KMS-11 (cell line): ENCODE results near the gene HDAC4.

ENCODE experiments used
- H2AFZ ChIP-seq: fragments of 200-600 bp; sonication (generic); 2 replicates; pipeline ENCODE4 v1.6.1; 2016; ENCODE audit warnings: antibody characterized with exemption, mixed run types, low read depth
- H3K27ac ChIP-seq: fragments of 200-600 bp; sonication (generic); 2 replicates; pipeline ENCODE4 v1.6.1; 2016; ENCODE audit warnings: mild to moderate bottlenecking, mixed run types
- H3K27me3 ChIP-seq: fragments of 200-600 bp; sonication (generic); 2 replicates; pipeline ENCODE4 v1.6.1; 2017; ENCODE audit warnings: mild to moderate bottlenecking, low read depth, mixed run types, moderate library complexity; ENCODE audit not compliant: insufficient read depth
- H3K36me3 ChIP-seq: fragments of 200-600 bp; sonication (generic); 2 replicates; pipeline ENCODE4 v1.6.1; 2017; ENCODE audit warnings: mild to moderate bottlenecking, mixed run types; ENCODE audit not compliant: insufficient read depth
- H3K4me1 ChIP-seq: fragments of 200-600 bp; sonication (generic); 2 replicates; pipeline ENCODE4 v1.6.1; 2016; ENCODE audit warnings: mild to moderate bottlenecking, low read depth, mixed run types; ENCODE audit not compliant: poor library complexity, severe bottlenecking
- H3K4me2 ChIP-seq: fragments of 200-600 bp; sonication (generic); 2 replicates; pipeline ENCODE4 v1.7.0; 2016; ENCODE audit warnings: mild to moderate bottlenecking, mixed run types
- H3K4me3 ChIP-seq: fragments of 200-600 bp; sonication (generic); IDR thresholded peaks from 2 replicates; pipeline ENCODE4 v1.6.1; 2017; ENCODE audit warnings: low read depth, low read length, mixed read lengths; ENCODE audit not compliant: insufficient read depth
- H3K79me2 ChIP-seq: fragments of 200-600 bp; sonication (generic); 2 replicates; pipeline ENCODE4 v1.6.1; 2016; ENCODE audit warnings: low read depth, mixed run types; ENCODE audit not compliant: insufficient read depth
- H3K9ac ChIP-seq: fragments of 200-600 bp; sonication (generic); 2 replicates; pipeline ENCODE4 v1.6.1; 2016; ENCODE audit warnings: mild to moderate bottlenecking, mixed run types
- H4K20me1 ChIP-seq: fragments of 200-600 bp; sonication (generic); 2 replicates; pipeline ENCODE4 v1.6.1; 2016; ENCODE audit warnings: mild to moderate bottlenecking, mixed run types; ENCODE audit not compliant: insufficient read depth
- CTCF ChIP-seq: fragments of 200-600 bp; sonication (generic); conservative IDR thresholded peaks from 2 replicates; pipeline ENCODE4 v1.6.1; 2017; ENCODE audit warnings: low read depth, mild to moderate bottlenecking, antibody characterized with exemption, low read length, moderate library complexity, mixed read lengths

The HDAC4 gene

GRCh38 chr2:239371726-239372686 lies 28.8 kb downstream of the HDAC4 start:
- H3K4me2 ChIP-seq = no peak overlapping the region
- no peak overlapping the region for H3K4me3 ChIP-seq
- TF ChIP-seq CTCF = no peak
- H3K27me3 ChIP-seq = no peaks in the 10 kb centered on the region
- no peaks in the 10 kb centered on the region; the same call in 1 of the 2 replicates for H3K79me2 ChIP-seq
- no peak overlapping the region for H3K27ac ChIP-seq
- H4K20me1 ChIP-seq = no peaks in the 10 kb centered on the region
- H2AFZ ChIP-seq = no peak overlapping the region
- H3K9ac ChIP-seq = no peak overlapping the region
- no peaks in the 10 kb centered on the region for H3K4me1 ChIP-seq
- no peaks in the 10 kb centered on the region for H3K36me3 ChIP-seq

- no peak overlapping the region for H3K4me2 ChIP-seq
- H3K79me2 ChIP-seq = no peaks in the 10 kb centered on the region; the same call in 1 of the 2 replicates
- H3K27me3 ChIP-seq = no peaks in the 10 kb centered on the region
- H4K20me1 ChIP-seq = no peaks in the 10 kb centered on the region
- H3K4me1 ChIP-seq = no peaks in the 10 kb centered on the region
- no peak overlapping the region for H3K9ac ChIP-seq
- H3K36me3 ChIP-seq = no peaks in the 10 kb centered on the region
- no peak overlapping the region for H3K27ac ChIP-seq
- H2AFZ ChIP-seq = no peak overlapping the region
- no peak for TF ChIP-seq CTCF
- no peak overlapping the region for H3K4me3 ChIP-seq
Measured at GRCh38 chr2:239370876-239371725, 29.7 kb downstream of the HDAC4 start.

GRCh38 chr2:239370403-239370802 lies 30.4 kb downstream of the HDAC4 start:
- H3K4me3 ChIP-seq = no peak overlapping the region
- no peak overlapping the region for H2AFZ ChIP-seq
- H3K9ac ChIP-seq = no peak overlapping the region
- TF ChIP-seq CTCF = no peak
- no peaks in the 10 kb centered on the region; the same call in 1 of the 2 replicates for H3K79me2 ChIP-seq
- H3K4me1 ChIP-seq = no peaks in the 10 kb centered on the region
- no peaks in the 10 kb centered on the region for H3K36me3 ChIP-seq
- no peak overlapping the region for H3K4me2 ChIP-seq
- no peak overlapping the region for H3K27ac ChIP-seq
- H4K20me1 ChIP-seq = no peaks in the 10 kb centered on the region
- no peaks in the 10 kb centered on the region for H3K27me3 ChIP-seq

- Histone ChIP-seq H4K20me1 (no peaks in the 10 kb centered on the region), H3K4me3 (no peak overlapping the region)
- no peak for TF ChIP-seq CTCF
Measured at GRCh38 chr2:239369631-239370161, 31.1 kb downstream of the HDAC4 start.

More at GRCh38 chr2:239369631-239370161, 31.1 kb downstream of the HDAC4 start:
- Histone ChIP-seq H3K4me2 (no peak overlapping the region), H2AFZ (no peak overlapping the region), H3K9ac (no peak overlapping the region), H3K27me3 (no peaks in the 10 kb centered on the region), H3K4me1 (no peaks in the 10 kb centered on the region), H3K27ac (no peak overlapping the region), H3K36me3 (no peaks in the 10 kb centered on the region), H3K79me2 (no peaks in the 10 kb centered on the region; the same call in 1 of the 2 replicates)
